T follicular helper cell (primary cell): ENCODE data around the gene SPAG9.
"Not testable (repeated sequence)": the region's sequence is repeated elsewhere in the genome, so short reads cannot be mapped to it uniquely, and the experiment has no call there.

Source experiments
- DNase-seq: peaks from one replicate; pipeline ENCODE4 v3.0.0-alpha.2; 2020; ENCODE audit warnings: low read depth

SPAG9 gene

GRCh38 chr17:51132964-51133319 lies 12.3 kb upstream of the SPAG9 start:
- no peak for DNase-seq

- no peak for DNase-seq
These were observed 7.4 kb upstream of the SPAG9 start for GRCh38 chr17:51128076-51128475.

- no peak for DNase-seq
These were observed 4.2 kb upstream of the SPAG9 start for GRCh38 chr17:51124640-51125503.

GRCh38 chr17:51122473-51123115 lies 1.9 kb upstream of the SPAG9 start:
- not testable (repeated sequence) for DNase-seq

- peak; percentile 47 for DNase-seq
These were observed 1.2 kb upstream of the SPAG9 start for GRCh38 chr17:51121620-51122472.

GRCh38 chr17:51120357-51120738 lies 320 bp downstream of the SPAG9 start:
- DNase-seq: peak; percentile 35

- DNase-seq: no peak
These were observed 982 bp downstream of the SPAG9 start for GRCh38 chr17:51119415-51120356.

GRCh38 chr17:51118330-51119195 lies 2.1 kb downstream of the SPAG9 start:
- no peak for DNase-seq

GRCh38 chr17:51115179-51115578 lies 5.5 kb downstream of the SPAG9 start:
- DNase-seq: no peak

GRCh38 chr17:51112303-51113222 lies 8.1 kb downstream of the SPAG9 start:
- DNase-seq: not testable (repeated sequence)

GRCh38 chr17:51107778-51108177 lies 12.9 kb downstream of the SPAG9 start:
- DNase-seq: no peak

GRCh38 chr17:51103451-51103850 lies 17.2 kb downstream of the SPAG9 start:
- DNase-seq: no peak

GRCh38 chr17:51103050-51103449 lies 17.6 kb downstream of the SPAG9 start:
- DNase-seq: no peak

GRCh38 chr17:51097708-51098446 lies 22.8 kb downstream of the SPAG9 start:
- no peak for DNase-seq

- no peak for DNase-seq
These were observed 29.0 kb downstream of the SPAG9 start for GRCh38 chr17:51091635-51092034.

- DNase-seq: not testable (repeated sequence)
These were observed 31.8 kb downstream of the SPAG9 start for GRCh38 chr17:51088868-51089267.

- no peak for DNase-seq
These were observed 32.4 kb downstream of the SPAG9 start for GRCh38 chr17:51088287-51088686.

- no peak for DNase-seq
These were observed 33.5 kb downstream of the SPAG9 start for GRCh38 chr17:51087072-51087757.
